ENCODE results near the gene ITGAX. TPM values are rescaled to one million over a fixed set of nuclear protein-coding genes. Genes with fewer than 3 reads are reported as not detected.

Gene ITGAX
- total and polyA plus RNA-seq, 7 donors, result 0.34 to 2.6 (median 1.7) TPM

GRCh38 chr16:31402687-31403086 lies 47.7 kb downstream of the ITGAX start:
- DNase-seq (no peak), ATAC-seq (no peak)
- intact Hi-C loops (cut with DNase I), result no loop called here
- no peaks in the 10 kb centered on the region for H3K27me3 ChIP-seq (ENCODE audit: insufficient read depth in 3 of 3, low read length in 2 of 3)
- no peaks in the 10 kb centered on the region for H3K36me3 ChIP-seq (ENCODE audit: insufficient read depth in 1 of 2, low read depth in 1 of 2)
- no peaks in the 10 kb centered on the region for H3K4me1 ChIP-seq
- WGBS, 3 donors, result 85 to 94% (median 92%) methylated on average over 1 of the region's 1 CpG
- no peaks in the 10 kb centered on the region for H3K9me3 ChIP-seq
- H3K27ac ChIP-seq, result no peak overlapping the region
- no peak for TF ChIP-seq CTCF (IDR thresholded peaks at IDR 0.05)
- no peak overlapping the region for H3K4me3 ChIP-seq

GRCh38 chr16:31403590-31404352 lies 48.8 kb downstream of the ITGAX start:
- intact Hi-C loops (cut with DNase I), result no loop called here
- H3K27ac ChIP-seq, result no peak overlapping the region

GRCh38 chr16:31404353-31405064 lies 49.5 kb downstream of the ITGAX start:
- 55 to 64% (median 60%) methylated on average over 9 of the region's 9 CpGs for WGBS, 3 donors
- DNase-seq, result no peak
- ATAC-seq, result peak in 3 of 4 donors; percentile 41 to 72 (median 44)
- intact Hi-C loops (cut with DNase I), result no loop called here
- Histone ChIP-seq H3K36me3 (ENCODE audit: insufficient read depth in 1 of 2, low read depth in 1 of 2) (no peaks in the 10 kb centered on the region), H3K4me1 (no peaks in the 10 kb centered on the region), H3K4me3 (peak overlapping the region; percentile 46), H3K27ac (no peak overlapping the region), H3K27me3 (ENCODE audit: insufficient read depth in 3 of 3, low read length in 2 of 3) (no peaks in the 10 kb centered on the region), H3K9me3 (no peaks in the 10 kb centered on the region)
- no peak for TF ChIP-seq CTCF (IDR thresholded peaks at IDR 0.05)

More at GRCh38 chr16:31403590-31404352, 48.8 kb downstream of the ITGAX start:
- H3K36me3 ChIP-seq (ENCODE audit: insufficient read depth in 1 of 2, low read depth in 1 of 2), result no peaks in the 10 kb centered on the region
- TF ChIP-seq CTCF (IDR thresholded peaks at IDR 0.05), result no peak
- H3K4me1 ChIP-seq, result no peaks in the 10 kb centered on the region
- no peak for DNase-seq
- H3K4me3 ChIP-seq, result peak overlapping the region; percentile 46
- no peaks in the 10 kb centered on the region for H3K27me3 ChIP-seq (ENCODE audit: insufficient read depth in 3 of 3, low read length in 2 of 3)
- 75 to 81% (median 78%) methylated on average over 21 of the region's 21 CpGs for WGBS, 3 donors
- no peaks in the 10 kb centered on the region for H3K9me3 ChIP-seq
- no peak for ATAC-seq

GRCh38 chr16:31407406-31407805 lies 52.4 kb downstream of the ITGAX start:
- DNase-seq (no peak), ATAC-seq (no peak)
- WGBS, 3 donors, result 74 to 85% (median 81%) methylated on average over 8 of the region's 8 CpGs
- no peaks in the 10 kb centered on the region for H3K4me1 ChIP-seq
- H3K27me3 ChIP-seq (ENCODE audit: insufficient read depth in 3 of 3, low read length in 2 of 3), result no peaks in the 10 kb centered on the region
- H3K36me3 ChIP-seq (ENCODE audit: insufficient read depth in 1 of 2, low read depth in 1 of 2), result no peaks in the 10 kb centered on the region
- intact Hi-C loops (cut with DNase I), result no loop called here
- no peak overlapping the region for H3K4me3 ChIP-seq
- TF ChIP-seq CTCF (IDR thresholded peaks at IDR 0.05), result no peak
- H3K27ac ChIP-seq, result no peak overlapping the region
- H3K9me3 ChIP-seq, result no peaks in the 10 kb centered on the region

Measured in psoas muscle (tissue), 8 donors.